Mucosa of descending colon (tissue), 3 donors: ENCODE measurements around the gene CD19. TPM values are rescaled to one million over a fixed set of nuclear protein-coding genes. Genes with fewer than 3 reads are reported as not detected.
A peak's percentile ranks its signal among the peaks of the same experiment; 100 is the strongest.

ENCODE experiments used
- ATAC-seq: fragments of 200-7000 bp; cut with Tn5 transposase; one replicate; pipeline ENCODE4 v1.9.1; 2020; ENCODE audit warnings: mild to moderate bottlenecking, moderate library complexity
- DNase-seq, 3 donors: peaks; one replicate each; pipeline ENCODE4 v3.0.0-alpha.2; 2020
- H3K36me3 ChIP-seq: fragments of 200-600 bp; one replicate; pipeline ENCODE4 v1.8.0; 2021; ENCODE audit warnings: low read depth, mild to moderate bottlenecking
- H3K4me1 ChIP-seq: fragments of 200-600 bp; one replicate; pipeline ENCODE4 v1.8.0; 2021; ENCODE audit warnings: low read depth, mild to moderate bottlenecking
- H3K4me3 ChIP-seq: fragments of 200-600 bp; one replicate; pipeline ENCODE4 v1.8.0; 2021; ENCODE audit warnings: mild to moderate bottlenecking
- H3K9me3 ChIP-seq: fragments of 200-600 bp; one replicate; pipeline ENCODE4 v1.8.0; 2021; ENCODE audit warnings: mild to moderate bottlenecking
- intact Hi-C, 2 donors: fragments of 100-400 bp; cut with DNase I in 1 of 2; cut with micrococcal nuclease in 1 of 2; formaldehyde crosslinking; loops; one replicate each; pipeline versions ENCODE4 v1.11.0 to v1.11.1; 2022; cut with DNase I, micrococcal nuclease
- total RNA-seq, 3 donors: library from RNA; stranded (reverse); fragmentation: NEBNext Ultra II Directional in 2 of 3; extraction: Animal tissue kit (Norgen Biotek cat#: 25700) in 2 of 3; gene quantifications; one replicate each; pipeline versions ENCODE4 v1.2.1 to v1.2.4, GENCODE V29; 2021 to 2023
- TF ChIP-seq, protein P1 (sequence below): fragments of 200-600 bp; IDR thresholded peaks from one replicate; pipeline ENCODE4 v1.8.0; 2022; ENCODE audit warnings: antibody characterized with exemption, mild to moderate bottlenecking
- donor health status: DM: no; HTN: no; CAD: no; lungs with moderate emphysema.
- donor health status: DM: no; HTN: no; CAD: no.
- donor health status: DM: no; HTN: yes; CAD: no.

Gene CD19
- total RNA-seq, 3 donors from 2014 or later, result 0.29 to 0.65 (median 0.38) TPM

GRCh38 chr16:28984619-28985135, 52.9 kb downstream of the CD19 start, which contains the start of gene LAT:
Gene LAT (plus strand): TSS chr16:28985052. CDS start chr16:28985418, 366 bp downstream.
- Histone ChIP-seq H3K36me3 (no peaks in the 10 kb centered on the region), H3K4me3 (no peak within 1 kb of the TSS), H3K4me1 (no peaks in the 10 kb centered on the region), H3K9me3 (peaks cover 3% of the 10 kb centered on the region)
- DNase-seq (peak; percentile 45 to 85 (median 71)), ATAC-seq (peak; percentile 76)
- TF ChIP-seq, protein P1, sequence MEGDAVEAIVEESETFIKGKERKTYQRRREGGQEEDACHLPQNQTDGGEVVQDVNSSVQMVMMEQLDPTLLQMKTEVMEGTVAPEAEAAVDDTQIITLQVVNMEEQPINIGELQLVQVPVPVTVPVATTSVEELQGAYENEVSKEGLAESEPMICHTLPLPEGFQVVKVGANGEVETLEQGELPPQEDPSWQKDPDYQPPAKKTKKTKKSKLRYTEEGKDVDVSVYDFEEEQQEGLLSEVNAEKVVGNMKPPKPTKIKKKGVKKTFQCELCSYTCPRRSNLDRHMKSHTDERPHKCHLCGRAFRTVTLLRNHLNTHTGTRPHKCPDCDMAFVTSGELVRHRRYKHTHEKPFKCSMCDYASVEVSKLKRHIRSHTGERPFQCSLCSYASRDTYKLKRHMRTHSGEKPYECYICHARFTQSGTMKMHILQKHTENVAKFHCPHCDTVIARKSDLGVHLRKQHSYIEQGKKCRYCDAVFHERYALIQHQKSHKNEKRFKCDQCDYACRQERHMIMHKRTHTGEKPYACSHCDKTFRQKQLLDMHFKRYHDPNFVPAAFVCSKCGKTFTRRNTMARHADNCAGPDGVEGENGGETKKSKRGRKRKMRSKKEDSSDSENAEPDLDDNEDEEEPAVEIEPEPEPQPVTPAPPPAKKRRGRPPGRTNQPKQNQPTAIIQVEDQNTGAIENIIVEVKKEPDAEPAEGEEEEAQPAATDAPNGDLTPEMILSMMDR, result no peak
- intact Hi-C loops, result no loop called here

DNA sequence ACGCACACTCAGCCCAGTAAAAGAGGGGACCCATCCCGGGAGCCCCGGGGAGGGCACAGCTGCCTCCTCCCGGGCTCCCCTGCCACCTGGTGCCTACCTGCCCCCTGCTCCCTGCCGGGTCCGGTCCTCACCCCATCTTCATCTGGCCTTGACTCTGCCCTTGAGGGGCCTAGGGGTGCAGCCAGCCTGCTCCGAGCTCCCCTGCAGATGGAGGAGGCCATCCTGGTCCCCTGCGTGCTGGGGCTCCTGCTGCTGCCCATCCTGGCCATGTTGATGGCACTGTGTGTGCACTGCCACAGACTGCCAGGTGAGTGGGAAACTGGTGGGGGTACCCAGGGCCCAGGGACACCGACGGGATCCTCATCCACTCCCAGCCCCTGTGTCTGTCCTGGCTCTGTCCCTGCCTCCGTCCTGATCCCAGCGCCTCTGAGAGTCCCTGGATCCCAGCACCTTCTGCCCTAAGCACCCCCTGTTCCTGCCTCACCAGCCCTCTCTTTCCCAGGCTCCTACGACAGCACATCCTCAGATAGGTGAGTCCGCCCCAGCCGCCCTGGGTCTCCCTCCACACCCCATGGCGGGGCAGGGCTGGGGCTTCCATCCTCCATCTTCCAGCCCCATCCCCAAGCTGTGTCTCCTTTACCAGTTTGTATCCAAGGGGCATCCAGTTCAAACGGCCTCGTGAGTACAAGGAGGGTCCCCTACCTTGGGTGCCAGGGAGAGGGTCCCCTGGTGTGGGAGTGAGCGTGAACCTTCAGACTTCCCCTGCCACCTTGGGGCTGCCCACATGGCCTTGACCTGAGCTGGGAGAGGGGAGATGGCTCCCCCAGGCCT, 53.7 kb downstream of the CD19 start:
- TF ChIP-seq, protein P1, result no peak
- H3K4me3 ChIP-seq, result no peak overlapping the region
- intact Hi-C loops, result no loop called here
- no peaks in the 10 kb centered on the region for H3K36me3 ChIP-seq
- DNase-seq (no peak), ATAC-seq (peak; percentile 25)
- H3K4me1 ChIP-seq, result no peaks in the 10 kb centered on the region
- H3K9me3 ChIP-seq, result peaks cover 3% of the 10 kb centered on the region

GRCh38 chr16:28986046-28986445, 54.3 kb downstream of the CD19 start:
- H3K4me3 ChIP-seq, result no peak overlapping the region
- ATAC-seq (no peak), DNase-seq (no peak)
- intact Hi-C loops, result no loop called here
- no peaks in the 10 kb centered on the region for H3K4me1 ChIP-seq
- no peaks in the 10 kb centered on the region for H3K36me3 ChIP-seq
- TF ChIP-seq, protein P1, result no peak
- H3K9me3 ChIP-seq, result peaks cover 3% of the 10 kb centered on the region

- TF ChIP-seq, protein P1, result no peak
- intact Hi-C loops, result no loop called here
- ATAC-seq (no peak), DNase-seq (no peak)
- Histone ChIP-seq H3K4me3 (no peak overlapping the region), H3K9me3 (peaks cover 3% of the 10 kb centered on the region), H3K36me3 (no peaks in the 10 kb centered on the region), H3K4me1 (no peaks in the 10 kb centered on the region)
Observed at GRCh38 chr16:28986492-28986891, 54.7 kb downstream of the CD19 start.

- ATAC-seq (no peak), DNase-seq (no peak)
- H3K9me3 ChIP-seq, result peaks cover 3% of the 10 kb centered on the region
- H3K4me1 ChIP-seq, result no peaks in the 10 kb centered on the region
- no peaks in the 10 kb centered on the region for H3K36me3 ChIP-seq
- TF ChIP-seq, protein P1, result no peak
- H3K4me3 ChIP-seq, result no peak overlapping the region
- intact Hi-C loops, result no loop called here
Observed at GRCh38 chr16:28987170-28987853, 55.5 kb downstream of the CD19 start.

Other genes starting within 250 kb of the CD19 start
- 100 to 1,000 TPM; 298 to 526 (median 426) TPM for gene EIF3C, start 220.5 kb upstream of the CD19 start, total RNA-seq
- 1 to 10 TPM; 4.1 to 6.4 (median 4.4) TPM for gene NPIPB9, start 180.2 kb upstream of the CD19 start, total RNA-seq
- 100 to 1,000 TPM; 102 to 108 (median 107) TPM for gene ATXN2L, start 109.0 kb upstream of the CD19 start, total RNA-seq
- gene TUFM, start 85.6 kb upstream of the CD19 start, total RNA-seq, result 100 to 1,000 TPM; 182 to 248 (median 220) TPM
- 100 to 1,000 TPM in 1 of 3 donors, 10 to 100 TPM in 2; 83.5 to 107 (median 89.7) TPM for gene SH2B1, start 68.1 kb upstream of the CD19 start, total RNA-seq
- gene ATP2A1, start 53.5 kb upstream of the CD19 start, total RNA-seq, result 1 to 10 TPM in 2 of 3 donors, under 1 TPM in 1; 0.96 to 1.7 (median 1.6) TPM
- 10 to 100 TPM; 35.1 to 43.2 (median 35.7) TPM for gene RABEP2, start 6.7 kb upstream of the CD19 start, total RNA-seq
- 10 to 100 TPM; 45.0 to 57.9 (median 50.9) TPM for gene NFATC2IP, start 19.0 kb downstream of the CD19 start, total RNA-seq
- 10 to 100 TPM; 28.2 to 31.0 (median 30.3) TPM for gene SPNS1, start 42.8 kb downstream of the CD19 start, total RNA-seq
- gene LAT, start 53.1 kb downstream of the CD19 start, total RNA-seq, result 10 to 100 TPM in 2 of 3 donors, 1 to 10 TPM in 1; 8.5 to 13.0 (median 11.6) TPM